Kidney tubule cell (primary cell): ENCODE measurements around the gene VWA5B1.
A peak's percentile ranks its signal among the peaks of the same experiment; 100 is the strongest.

ENCODE experiments used
- DNase-seq: peaks from one replicate; pipeline ENCODE4 v3.0.0-alpha.2; 2018; ENCODE audit warnings: low spot score

VWA5B1 gene

GRCh38 chr1:20349561-20349960, 58.9 kb downstream of the VWA5B1 start:
- DNase-seq = no peak

- DNase-seq = no peak
Observed at GRCh38 chr1:20349971-20350370, 59.3 kb downstream of the VWA5B1 start.

GRCh38 chr1:20350421-20350820, 59.7 kb downstream of the VWA5B1 start:
- no peak for DNase-seq

GRCh38 chr1:20351911-20352701, 61.4 kb downstream of the VWA5B1 start:
- no peak for DNase-seq

- DNase-seq = no peak
Observed at GRCh38 chr1:20353836-20354235, 63.2 kb downstream of the VWA5B1 start.

- DNase-seq = no peak
Observed at GRCh38 chr1:20354610-20355009, 63.9 kb downstream of the VWA5B1 start.

GRCh38 chr1:20355101-20355827, 64.6 kb downstream of the VWA5B1 start:
- no peak for DNase-seq

- DNase-seq = peak; percentile 14
Observed at GRCh38 chr1:20355828-20356735, 65.4 kb downstream of the VWA5B1 start.

- DNase-seq = no peak
Observed at GRCh38 chr1:20356850-20357459, 66.3 kb downstream of the VWA5B1 start.

GRCh38 chr1:20357796-20358195, 67.1 kb downstream of the VWA5B1 start:
- DNase-seq = no peak

- peak; percentile 24 for DNase-seq
Observed at GRCh38 chr1:20358761-20359263, 68.1 kb downstream of the VWA5B1 start.

- peak; percentile 79 for DNase-seq
Observed at GRCh38 chr1:20359451-20360330, 69.0 kb downstream of the VWA5B1 start.

GRCh38 chr1:20361401-20361800, 70.7 kb downstream of the VWA5B1 start:
- no peak for DNase-seq

GRCh38 chr1:20361805-20362381, 71.2 kb downstream of the VWA5B1 start:
- peak; percentile 54 for DNase-seq

GRCh38 chr1:20362856-20363255, 72.2 kb downstream of the VWA5B1 start:
- DNase-seq = no peak

GRCh38 chr1:20365421-20366055, 74.9 kb downstream of the VWA5B1 start:
- DNase-seq = no peak

GRCh38 chr1:20366056-20366462, 75.4 kb downstream of the VWA5B1 start:
- DNase-seq = no peak

- DNase-seq = no peak
Observed at GRCh38 chr1:20366463-20367115, 75.9 kb downstream of the VWA5B1 start.

- DNase-seq = peak; percentile 55
Observed at GRCh38 chr1:20367116-20367585, 76.5 kb downstream of the VWA5B1 start.
